OCI-LY1 (cell line): ENCODE results near the gene SOCS7.
A peak's percentile ranks its signal among the peaks of the same experiment; 100 is the strongest.

Experiments used
- H2AFZ ChIP-seq: fragments of 200-600 bp; sonication (generic), shearing (Covaris generic); 2 replicates; pipeline ENCODE4 v1.6.0; 2014; ENCODE audit warnings: antibody characterized with exemption, mild to moderate bottlenecking, low read length
- H3F3A ChIP-seq: fragments of 200-600 bp; sonication (generic), shearing (Covaris generic); 2 replicates; pipeline ENCODE4 v1.6.0; 2014; ENCODE audit warnings: mild to moderate bottlenecking, antibody characterized with exemption, low read length, moderate library complexity; ENCODE audit not compliant: insufficient read depth
- H3K27ac ChIP-seq: fragments of 200-600 bp; sonication (generic); 2 replicates; pipeline ENCODE4 v1.5.1; 2014; ENCODE audit warnings: low read length, mixed run types, mild to moderate bottlenecking, low read depth; ENCODE audit not compliant: poor library complexity, severe bottlenecking
- H3K27me3 ChIP-seq: fragments of 200-600 bp; sonication (generic); 2 replicates; pipeline ENCODE4 v1.6.0; 2014; ENCODE audit warnings: antibody characterized with exemption, mild to moderate bottlenecking, low read length, moderate library complexity; ENCODE audit not compliant: insufficient read depth
- H3K36me3 ChIP-seq: fragments of 200-600 bp; sonication (generic); 2 replicates; pipeline ENCODE4 v1.6.1; 2014; ENCODE audit warnings: mild to moderate bottlenecking, antibody characterized with exemption, low read length, moderate library complexity, mixed read lengths; ENCODE audit not compliant: insufficient read depth
- H3K4me1 ChIP-seq: fragments of 200-600 bp; sonication (generic); 2 replicates; pipeline ENCODE4 v1.5.1; 2014; ENCODE audit warnings: mild to moderate bottlenecking, low read length, moderate library complexity; ENCODE audit not compliant: insufficient read depth, severe bottlenecking
- H3K4me2 ChIP-seq: fragments of 200-600 bp; sonication (generic), shearing (Covaris generic); 2 replicates; pipeline ENCODE4 v1.6.1; 2014; ENCODE audit warnings: low read length
- H3K4me3 ChIP-seq: fragments of 200-600 bp; sonication (generic); 2 replicates; pipeline ENCODE4 v1.5.1; 2014; ENCODE audit warnings: low read length, low read depth, mild to moderate bottlenecking, mixed read lengths; ENCODE audit not compliant: poor library complexity, severe bottlenecking
- H3K79me2 ChIP-seq: fragments of 200-600 bp; shearing (Covaris generic); 2 replicates; pipeline ENCODE4 v1.6.1; 2016; ENCODE audit warnings: mixed run types, low read length, mixed read lengths; ENCODE audit not compliant: insufficient read depth
- H3K9ac ChIP-seq: fragments of 200-600 bp; sonication (generic), shearing (Covaris generic); 2 replicates; pipeline ENCODE4 v1.6.1; 2014; ENCODE audit warnings: mild to moderate bottlenecking, low read length, mixed read lengths
- H3K9me2 ChIP-seq: fragments of 200-600 bp; sonication (generic), shearing (Covaris generic); 2 replicates; pipeline ENCODE4 v1.6.1; 2014; ENCODE audit warnings: low read depth, mild to moderate bottlenecking, low read length, mixed read lengths
- H3K9me3 ChIP-seq: fragments of 200-600 bp; shearing (Covaris generic); 2 replicates; pipeline ENCODE4 v1.6.1; 2014; ENCODE audit warnings: low read length, mixed read lengths
- H4K20me1 ChIP-seq: fragments of 200-600 bp; sonication (generic), shearing (Covaris generic); 2 replicates; pipeline ENCODE4 v1.6.0; 2016; ENCODE audit warnings: mild to moderate bottlenecking, low read length; ENCODE audit not compliant: insufficient read depth
- CTCF ChIP-seq: fragments of 200-600 bp; sonication (generic), shearing (Covaris generic); IDR thresholded peaks from 2 replicates; pipeline ENCODE4 v1.5.1; 2017; ENCODE audit warnings: mild to moderate bottlenecking, antibody characterized with exemption, low read length, moderate library complexity, mixed read lengths
- EZH2 ChIP-seq: fragments of 200-600 bp; sonication (generic), shearing (Covaris generic); IDR thresholded peaks from 2 replicates; pipeline ENCODE4 v1.8.0; 2017; ENCODE audit warnings: borderline replicate concordance, mixed run types, mild to moderate bottlenecking, antibody characterized with exemption, low read length, moderate library complexity, mixed read lengths

SOCS7 gene, protein sequence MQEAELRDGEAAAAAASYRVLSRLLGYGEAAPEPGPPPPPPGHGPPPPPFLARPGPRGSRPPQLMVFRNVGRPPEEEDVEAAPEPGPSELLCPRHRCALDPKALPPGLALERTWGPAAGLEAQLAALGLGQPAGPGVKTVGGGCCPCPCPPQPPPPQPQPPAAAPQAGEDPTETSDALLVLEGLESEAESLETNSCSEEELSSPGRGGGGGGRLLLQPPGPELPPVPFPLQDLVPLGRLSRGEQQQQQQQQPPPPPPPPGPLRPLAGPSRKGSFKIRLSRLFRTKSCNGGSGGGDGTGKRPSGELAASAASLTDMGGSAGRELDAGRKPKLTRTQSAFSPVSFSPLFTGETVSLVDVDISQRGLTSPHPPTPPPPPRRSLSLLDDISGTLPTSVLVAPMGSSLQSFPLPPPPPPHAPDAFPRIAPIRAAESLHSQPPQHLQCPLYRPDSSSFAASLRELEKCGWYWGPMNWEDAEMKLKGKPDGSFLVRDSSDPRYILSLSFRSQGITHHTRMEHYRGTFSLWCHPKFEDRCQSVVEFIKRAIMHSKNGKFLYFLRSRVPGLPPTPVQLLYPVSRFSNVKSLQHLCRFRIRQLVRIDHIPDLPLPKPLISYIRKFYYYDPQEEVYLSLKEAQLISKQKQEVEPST

GRCh38 chr17:38351412-38352222, at the start of gene SOCS7:
Gene SOCS7 (plus strand): TSS chr17:38351844. CDS start chr17:38352053, 209 bp downstream.
- peaks cover 33% of the 10 kb centered on the region for H3K4me1 ChIP-seq
- H3K9ac ChIP-seq = peak within 1 kb of the TSS; percentile 95
- H4K20me1 ChIP-seq = no peaks in the 10 kb centered on the region
- H3K4me3 ChIP-seq = peak within 1 kb of the TSS; percentile 87
- H3K79me2 ChIP-seq = no peaks in the 10 kb centered on the region
- H3K36me3 ChIP-seq = no peaks in the 10 kb centered on the region
- H3K27me3 ChIP-seq = no peaks in the 10 kb centered on the region
- H2AFZ ChIP-seq = peak within 1 kb of the TSS; percentile 98
- no peak within 1 kb of the TSS for H3K27ac ChIP-seq
- TF ChIP-seq EZH2 (no peak), CTCF (no peak)
- no peaks in the 10 kb centered on the region for H3K9me2 ChIP-seq
- H3K9me3 ChIP-seq = no peaks in the 10 kb centered on the region
- peaks cover 3% of the 10 kb centered on the region; the same call in 1 of the 2 replicates for H3F3A ChIP-seq
- peak within 1 kb of the TSS; percentile 98 for H3K4me2 ChIP-seq

DNA sequence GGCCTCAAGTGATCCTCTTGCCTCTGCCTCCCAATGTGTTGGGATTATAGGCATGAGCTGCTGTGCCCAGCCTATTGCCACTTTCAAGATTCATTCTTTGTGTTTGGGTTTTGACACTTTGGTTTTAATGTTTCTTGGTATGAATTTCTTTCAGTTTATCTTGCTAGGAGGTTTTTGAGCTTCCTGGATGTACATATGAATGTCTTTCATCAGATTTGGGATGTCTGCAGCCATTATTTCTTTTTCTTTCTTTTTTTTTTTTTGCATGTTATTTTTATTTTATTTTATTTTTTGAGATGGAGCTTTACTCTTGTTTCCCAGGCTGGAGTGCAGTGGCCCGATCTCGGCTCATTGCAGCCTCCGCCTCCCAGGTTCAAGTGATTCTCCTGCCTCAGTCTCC, 36.1 kb upstream of the SOCS7 start:
- Histone ChIP-seq H3K27me3 (no peaks in the 10 kb centered on the region), H3K4me2 (no peak overlapping the region), H3K4me3 (no peak overlapping the region), H3K36me3 (peaks cover 31% of the 10 kb centered on the region), H3K4me1 (no peaks in the 10 kb centered on the region), H3K79me2 (no peaks in the 10 kb centered on the region), H3K9me2 (no peaks in the 10 kb centered on the region), H3K9ac (no peak overlapping the region), H3F3A (no peaks in the 10 kb centered on the region), H3K27ac (no peak overlapping the region), H2AFZ (no peak overlapping the region), H3K9me3 (no peaks in the 10 kb centered on the region), H4K20me1 (no peaks in the 10 kb centered on the region)
- TF ChIP-seq CTCF (no peak), EZH2 (no peak)

DNA sequence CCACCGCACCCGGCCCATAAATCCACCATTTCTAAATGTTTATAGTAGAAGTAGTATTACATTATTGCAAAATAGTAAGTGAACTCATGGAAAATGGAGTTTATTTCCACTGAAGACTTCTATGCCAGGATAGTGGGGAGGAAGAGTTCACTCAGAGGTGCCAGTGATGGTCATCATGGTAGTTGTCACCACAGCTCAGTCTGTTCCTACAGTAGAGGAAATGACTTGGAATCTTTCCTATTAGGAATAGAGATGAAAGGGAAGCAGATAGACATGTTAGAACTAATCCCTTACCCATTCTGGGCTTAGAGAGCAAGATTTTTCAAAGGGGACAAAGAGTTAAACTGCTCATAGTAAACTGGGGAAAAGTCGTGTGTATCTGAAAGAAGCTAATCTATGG, 34.6 kb upstream of the SOCS7 start:
- no peak for TF ChIP-seq CTCF
- TF ChIP-seq EZH2 = no peak
- peaks cover 35% of the 10 kb centered on the region for H3K36me3 ChIP-seq
- H3K4me1 ChIP-seq = no peaks in the 10 kb centered on the region
- no peak overlapping the region for H3K9ac ChIP-seq
- no peaks in the 10 kb centered on the region for H3K79me2 ChIP-seq
- no peaks in the 10 kb centered on the region for H3K9me3 ChIP-seq
- H3K4me2 ChIP-seq = no peak overlapping the region
- H2AFZ ChIP-seq = no peak overlapping the region
- no peak overlapping the region for H3K27ac ChIP-seq
- H3K27me3 ChIP-seq = no peaks in the 10 kb centered on the region
- H4K20me1 ChIP-seq = no peaks in the 10 kb centered on the region
- H3F3A ChIP-seq = no peaks in the 10 kb centered on the region
- no peaks in the 10 kb centered on the region for H3K9me2 ChIP-seq
- H3K4me3 ChIP-seq = no peak overlapping the region
